Esophagus muscularis mucosa (tissue), 4 donors: ENCODE data around the gene DMRT3. TPM values are rescaled to one million over a fixed set of nuclear protein-coding genes. Genes with fewer than 3 reads are reported as not detected.

Source experiments
- DNase-seq: peaks from one replicate; pipeline ENCODE4 v3.0.0-alpha.2; 2017; ENCODE audit errors: extremely low spot score
- H3K27ac ChIP-seq, 4 donors: fragments of 200-600 bp; sonication (generic); replicated peaks in 1 of 4; 1 replicate in 3 of 4; 2 replicates in 1 of 4; pipeline ENCODE4 v1.5.1; 2016 to 2019; ENCODE audit warnings: mild to moderate bottlenecking in 1 of 4
- H3K27me3 ChIP-seq, 4 donors: fragments of 200-600 bp; sonication (generic); one replicate each; pipeline versions ENCODE4 v1.5.1 to v1.6.0; 2016 to 2019
- H3K36me3 ChIP-seq, 4 donors: fragments of 200-600 bp; sonication (generic); one replicate each; pipeline ENCODE4 v1.5.1; 2016 to 2019
- H3K4me1 ChIP-seq, 4 donors: fragments of 200-600 bp; sonication (generic); one replicate each; pipeline ENCODE4 v1.5.1; 2016 to 2019
- H3K4me3 ChIP-seq, 4 donors: fragments of 200-600 bp; sonication (generic); 1 replicate in 2 of 4; 2 replicates in 2 of 4; pipeline ENCODE4 v1.5.1; 2016 to 2019; ENCODE audit warnings: mild to moderate bottlenecking in 4 of 4, moderate library complexity in 1 of 4
- H3K9me3 ChIP-seq, 4 donors: fragments of 200-600 bp; sonication (generic); 1 replicate in 3 of 4; 2 replicates in 1 of 4; pipeline ENCODE4 v1.5.1; 2016 to 2019
- CTCF ChIP-seq, 3 experiments: fragments of 200-600 bp in 2 of 3; fragments of 450-650 bp in 1 of 3; sonication (generic) in 2 of 3; IDR thresholded peaks; one replicate each; pipeline ENCODE4 v1.5.1; 2017 to 2019; ENCODE audit warnings: antibody characterized with exemption in 3 of 3, mild to moderate bottlenecking in 2 of 3, moderate library complexity in 1 of 3
- EP300 ChIP-seq: sonication (generic); formaldehyde crosslinking; IDR thresholded peaks from one replicate; pipeline ENCODE4 v1.6.1; 2017; ENCODE audit warnings: antibody characterized with exemption
- POLR2A ChIP-seq: fragments of 450-650 bp; IDR thresholded peaks from one replicate; pipeline ENCODE4 v1.6.1; 2017; ENCODE audit warnings: antibody characterized with exemption, moderate library complexity, mild to moderate bottlenecking, low read depth
- POLR2AphosphoS5 ChIP-seq, 2 donors: sonication (generic); formaldehyde crosslinking; IDR thresholded peaks; one replicate each; pipeline ENCODE4 v1.6.1; 2017; ENCODE audit warnings: antibody characterized with exemption in 2 of 2
- WGBS: methylation state at CpG from one replicate; pipeline ENCODE4 v1.1.5; 2018; 5-methylcytosine and 5-hydroxymethylcytosine counted together
- intact Hi-C: fragments of 100-400 bp; cut with DNase I; formaldehyde crosslinking; loops from one replicate; pipeline ENCODE4 v1.15.1; 2023
- total RNA-seq, 4 donors: library from RNA; depleted of rRNA; stranded (reverse); fragments of >200 nt; gene quantifications; one replicate each; pipeline versions ENCODE4 v1.1.0 to v1.2.1, GENCODE V29; 2016

Gene DMRT3
- total RNA-seq, 4 donors from 2014 or later = not detected

- intact Hi-C loops = no loop called here
- TF ChIP-seq POLR2A (no peak), EP300 (no peak), CTCF (IDR thresholded peaks at IDR 0.05) (no peak), POLR2AphosphoS5 (IDR thresholded peaks at IDR 0.05) (no peak)
- Histone ChIP-seq H3K4me3 (no peak overlapping the region), H3K27ac (no peak overlapping the region), H3K9me3 (no peaks in the 10 kb centered on the region), H3K4me1 (peaks cover 32 to 40% (median 38%) of the 10 kb centered on the region in 4 donors), H3K36me3 (no peaks in the 10 kb centered on the region), H3K27me3 (peaks cover 26 to 99% (median 66%) of the 10 kb centered on the region in 4 donors)
- 8% methylated on average over 14 of the region's 15 CpGs for WGBS
- peak; percentile 62 for DNase-seq
Observed at GRCh38 chr9:967903-968641, 8.4 kb upstream of the DMRT3 start.

GRCh38 chr9:969310-970150 lies 6.9 kb upstream of the DMRT3 start:
- Histone ChIP-seq H3K27ac (no peak overlapping the region), H3K27me3 (peaks cover 32 to 100% (median 81%) of the 10 kb centered on the region in 4 donors), H3K9me3 (no peaks in the 10 kb centered on the region), H3K4me1 (peaks cover 34 to 44% (median 43%) of the 10 kb centered on the region in 4 donors), H3K36me3 (no peaks in the 10 kb centered on the region), H3K4me3 (peak overlapping the region in 1 of 4 donors; percentile 6)
- 13% methylated on average over 37 of the region's 49 CpGs for WGBS
- intact Hi-C loops = no loop called here
- DNase-seq = peak; percentile 42
- TF ChIP-seq POLR2AphosphoS5 (IDR thresholded peaks at IDR 0.05) (no peak), CTCF (IDR thresholded peaks at IDR 0.05) (no peak), POLR2A (no peak), EP300 (no peak)

GRCh38 chr9:970151-970996 lies 6.1 kb upstream of the DMRT3 start:
- intact Hi-C loops = no loop called here
- no peaks in the 10 kb centered on the region for H3K36me3 ChIP-seq

More at GRCh38 chr9:970151-970996, 6.1 kb upstream of the DMRT3 start:
- peaks cover 34 to 44% (median 43%) of the 10 kb centered on the region in 4 donors for H3K4me1 ChIP-seq
- no peak overlapping the region for H3K27ac ChIP-seq
- H3K9me3 ChIP-seq = no peaks in the 10 kb centered on the region
- WGBS = 15% methylated on average over 39 of the region's 57 CpGs
- H3K4me3 ChIP-seq = no peak overlapping the region
- peak; percentile 86 for DNase-seq
- no peak for TF ChIP-seq POLR2A
- no peak for TF ChIP-seq CTCF (IDR thresholded peaks at IDR 0.05)
- no peak for TF ChIP-seq EP300
- TF ChIP-seq POLR2AphosphoS5 (IDR thresholded peaks at IDR 0.05) = no peak
- H3K27me3 ChIP-seq = peaks cover 32 to 100% (median 88%) of the 10 kb centered on the region in 4 donors
